ENCODE measurements around the gene FRMD3.

The FRMD3 gene

GRCh38 chr9:83238871-83239640 lies 299.1 kb downstream of the FRMD3 start:
- DNase-seq (ENCODE audit: low read depth), result no peak
- no peak overlapping the region for H3K4me3 ChIP-seq (ENCODE audit: low read depth, low read length)

DNA sequence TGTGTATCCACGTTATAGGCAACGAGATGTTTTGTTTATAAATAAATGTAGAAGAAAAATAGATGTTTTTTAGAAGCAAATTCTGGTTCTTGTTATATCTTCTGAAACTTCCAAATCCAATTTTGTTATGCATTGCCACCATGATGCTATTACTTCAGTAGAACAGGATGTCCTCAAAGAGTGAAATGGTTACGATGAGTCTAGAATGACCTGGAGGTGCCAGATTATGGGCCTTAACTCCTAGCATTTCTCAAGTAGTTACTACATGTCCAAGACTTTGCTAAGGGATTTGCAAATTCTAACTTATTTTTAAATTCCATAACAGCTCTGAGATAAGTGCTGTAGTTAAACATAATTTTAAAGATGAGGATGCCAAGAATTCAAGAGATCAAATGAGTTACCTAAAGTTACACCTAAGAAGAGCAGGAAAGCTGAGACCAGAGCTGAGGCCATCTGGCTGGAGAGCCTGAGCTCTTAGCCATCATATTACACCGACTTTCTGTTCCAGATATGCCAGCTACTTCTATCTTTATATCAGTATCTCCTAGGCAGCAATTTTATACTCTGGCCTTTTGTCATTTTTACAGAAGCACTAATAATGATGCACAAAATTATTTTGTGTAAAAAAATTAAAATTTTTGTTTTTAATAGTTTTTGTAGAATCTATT lies 302.0 kb downstream of the FRMD3 start:
- DNase-seq (ENCODE audit: low read depth), result no peak
- no peak overlapping the region for H3K4me3 ChIP-seq (ENCODE audit: low read depth, low read length)

More at GRCh38 chr9:83238871-83239640, 299.1 kb downstream of the FRMD3 start:
- TF ChIP-seq CTCF (IDR thresholded peaks at IDR 0.05; ENCODE audit: control insufficient read depth, extremely low read depth, insufficient read depth), result no peak

GRCh38 chr9:83235526-83235925 lies 302.7 kb downstream of the FRMD3 start:
- no peak for TF ChIP-seq CTCF (IDR thresholded peaks at IDR 0.05; ENCODE audit: control insufficient read depth, extremely low read depth, insufficient read depth)
- DNase-seq (ENCODE audit: low read depth), result no peak
- H3K4me3 ChIP-seq (ENCODE audit: low read depth, low read length), result no peak overlapping the region

More for the DNA sequence above, 302.0 kb downstream of the FRMD3 start:
- TF ChIP-seq CTCF (IDR thresholded peaks at IDR 0.05; ENCODE audit: control insufficient read depth, extremely low read depth, insufficient read depth), result no peak

DNA sequence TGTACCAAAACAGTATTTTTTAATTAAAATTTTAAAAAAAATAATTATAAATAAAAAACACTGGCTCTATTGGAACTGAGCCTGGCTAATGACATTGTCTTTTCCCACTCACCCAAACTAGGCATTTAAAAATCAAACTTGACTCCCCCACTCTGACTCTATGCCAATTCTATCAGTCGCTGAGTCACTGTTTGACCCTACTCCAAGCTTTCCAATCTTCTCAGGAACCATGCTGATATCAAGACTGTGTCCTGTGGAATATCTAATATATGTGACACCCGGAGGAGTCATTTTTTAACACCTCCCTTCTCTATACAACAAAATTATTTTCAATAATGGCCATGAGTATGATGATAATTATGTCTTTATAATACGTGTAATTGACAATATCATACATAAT lies 303.7 kb downstream of the FRMD3 start:
- no peak for DNase-seq (ENCODE audit: low read depth)
- H3K4me3 ChIP-seq (ENCODE audit: low read depth, low read length), result no peak overlapping the region
- no peak for TF ChIP-seq CTCF (IDR thresholded peaks at IDR 0.05; ENCODE audit: control insufficient read depth, extremely low read depth, insufficient read depth)

DNA sequence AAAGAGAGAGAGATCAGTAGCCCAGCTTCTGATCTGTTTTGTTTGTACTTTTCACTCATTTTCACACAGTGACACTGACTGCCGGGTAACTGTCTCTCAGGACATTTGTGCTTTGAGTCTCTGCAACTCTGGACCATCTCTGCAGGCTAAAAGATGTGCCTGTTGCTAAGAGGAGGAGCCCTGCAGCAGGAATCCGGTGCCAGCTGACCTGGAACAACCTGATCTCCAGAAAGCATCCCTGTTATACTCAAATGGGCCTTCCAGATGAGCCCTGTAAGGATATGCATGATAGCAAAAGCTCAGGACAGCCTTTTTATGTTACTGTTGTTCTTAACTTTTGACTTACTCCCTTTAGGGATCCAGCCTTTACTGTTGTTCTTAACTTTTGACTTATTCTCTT lies 304.6 kb downstream of the FRMD3 start:
- no peak for DNase-seq (ENCODE audit: low read depth)
- no peak for TF ChIP-seq CTCF (IDR thresholded peaks at IDR 0.05; ENCODE audit: control insufficient read depth, extremely low read depth, insufficient read depth)
- H3K4me3 ChIP-seq (ENCODE audit: low read depth, low read length), result no peak overlapping the region

DNA sequence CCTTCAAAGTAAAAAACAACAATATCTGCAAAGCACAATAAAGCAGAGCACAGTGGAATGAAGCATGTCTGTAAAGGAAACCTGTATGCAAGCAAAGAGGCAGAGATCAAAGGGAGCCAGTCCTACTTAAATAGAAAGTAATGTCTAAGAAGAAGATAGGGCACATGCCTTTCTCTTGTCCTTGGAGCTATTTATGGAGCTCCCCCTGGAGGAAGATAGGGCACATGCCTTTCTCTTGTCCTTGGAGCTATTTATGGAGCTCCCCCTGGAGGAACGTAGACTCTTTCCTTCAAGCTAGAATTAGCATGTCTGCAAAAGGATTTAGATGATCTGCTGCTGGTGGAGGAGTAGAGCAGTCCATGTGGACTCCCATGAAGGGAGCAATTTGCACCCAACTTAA lies 307.2 kb downstream of the FRMD3 start:
- DNase-seq (ENCODE audit: low read depth), result no peak
- H3K4me3 ChIP-seq (ENCODE audit: low read depth, low read length), result no peak overlapping the region
- peak; percentile 44 for TF ChIP-seq CTCF (IDR thresholded peaks at IDR 0.05; ENCODE audit: control insufficient read depth, extremely low read depth, insufficient read depth)
